Measurements from ENCODE around the gene KLK7. TPM values are rescaled to one million over a fixed set of nuclear protein-coding genes. Genes with fewer than 3 reads are reported as not detected.

The KLK7 gene
- total RNA-seq (not detected in 2 replicates), polyA plus RNA-seq (not detected in 2 replicates), polyA minus RNA-seq (not detected in 2 replicates), Bru-seq, nascent RNA (not detected), BruChase-seq, experiment 1, labeled RNA remaining after a 6-hour chase (not detected), BruChase-seq, experiment 2, labeled RNA remaining after a 2-hour chase (not detected)
- polyA plus RNA-seq (2011; cell fraction: cytosol; rRNA removed) = not detected in 2 replicates
- polyA plus RNA-seq (2011; cell fraction: nucleus; rRNA removed) = not detected in 2 replicates
- not detected in 2 replicates for polyA plus RNA-seq (2012)
- polyA minus RNA-seq (2011; cell fraction: cytosol; rRNA and poly(A)+ RNA removed) = not detected
- not detected in 2 replicates for polyA minus RNA-seq (2011; cell fraction: nucleus; rRNA and poly(A)+ RNA removed)
- long read RNA-seq = 0 reads

DNA sequence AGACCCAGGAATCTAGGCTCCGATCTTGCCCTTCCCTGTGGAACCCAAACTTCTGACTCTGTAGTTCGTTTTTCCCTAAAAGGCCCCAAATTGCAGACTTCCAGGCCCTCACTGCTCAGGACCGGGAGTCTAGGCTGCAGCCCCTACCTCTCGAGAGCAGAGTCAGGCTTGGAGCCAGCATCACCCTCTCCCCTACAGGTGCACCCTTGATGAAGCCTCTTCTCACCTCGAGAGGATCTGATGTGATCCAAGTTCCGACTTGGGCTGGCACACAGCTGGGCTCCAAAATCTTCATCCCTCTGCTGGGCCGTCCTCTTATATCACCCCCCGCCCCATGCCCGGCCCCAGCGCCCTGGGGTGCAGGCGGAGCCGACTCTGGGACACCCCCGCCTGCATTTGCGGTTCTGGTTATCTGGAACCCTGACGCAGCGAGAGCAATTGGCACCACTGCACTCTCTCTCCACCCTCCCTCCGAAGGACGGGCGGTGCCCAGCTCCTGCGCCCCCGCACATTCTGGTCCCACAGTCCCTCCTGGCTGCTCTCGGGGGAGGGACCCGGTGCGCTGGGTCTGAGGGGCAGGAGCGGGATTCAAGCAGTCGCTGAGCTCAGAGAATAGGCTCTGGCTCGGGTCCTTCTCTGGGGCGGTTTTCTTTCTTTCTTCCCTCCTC lies at the start of gene KLK7:
Gene KLK7, minus strand, starts transcription at position 293 of the 668 bp plus-strand sequence. CDS start 1,518 bp downstream, outside the sequence.
- FAIRE-seq (no peak), DNase-seq (ENCODE audit: low read depth, low spot score) (no peak)
- POLR2A ChIA-PET = no interaction called here
- intact Hi-C loops (cut with micrococcal nuclease) (no loop called here), dilution Hi-C loops (cut with MboI; ENCODE audit: extremely low pct_ligation_motif_present, low sequenced_read_pairs) (no loop called here)
- no peak within 1 kb of the TSS for H2AFZ ChIP-seq (ENCODE audit: low read depth, low read length)
- H3K9me3 ChIP-seq (replicated peaks; ENCODE audit: control insufficient read depth, insufficient read depth, low read length) = no peaks in the 10 kb centered on the region
- no peaks in the 10 kb centered on the region for H3K36me3 ChIP-seq (ENCODE audit: control insufficient read depth in 2 of 2, extremely low read depth in 1 of 2, insufficient read depth in 2 of 2, low read length in 2 of 2)
- H4K20me1 ChIP-seq (replicated peaks; ENCODE audit: control insufficient read depth, extremely low read depth, insufficient read depth, low read length) = no peaks in the 10 kb centered on the region
- no peaks in the 10 kb centered on the region for H3K79me2 ChIP-seq (ENCODE audit: control insufficient read depth, insufficient read depth, low read length)
- H3K9me1 ChIP-seq (replicated peaks; ENCODE audit: control insufficient read depth, extremely low read depth, insufficient read depth, low read length) = no peaks in the 10 kb centered on the region
- no peak within 1 kb of the TSS for H3K27ac ChIP-seq (ENCODE audit: insufficient read depth, low read depth, low read length)
- no peak within 1 kb of the TSS for H3K4me2 ChIP-seq (ENCODE audit: insufficient read depth, low read length)
- H3K4me3 ChIP-seq (replicated peaks in 1 of 3; ENCODE audit: insufficient read depth in 1 of 3, low read depth in 1 of 3, low read length in 3 of 3) = no peak within 1 kb of the TSS
- TF ChIP-seq EZH2 (IDR thresholded peaks at IDR 0.05; ENCODE audit: borderline replicate concordance, low read depth, low read length, severe bottlenecking) (no peak), POLR2AphosphoS5 (IDR thresholded peaks at IDR 0.05; ENCODE audit: insufficient read depth, low read depth, low read length) (no peak), POLR2A (IDR thresholded peaks at IDR 0.05; ENCODE audit: low read depth, low read length) (no peak), JUN (IDR thresholded peaks at IDR 0.05; ENCODE audit: borderline replicate concordance, insufficient read depth, insufficient read length, low read depth) (no peak)
- TF ChIP-seq, protein P1, sequence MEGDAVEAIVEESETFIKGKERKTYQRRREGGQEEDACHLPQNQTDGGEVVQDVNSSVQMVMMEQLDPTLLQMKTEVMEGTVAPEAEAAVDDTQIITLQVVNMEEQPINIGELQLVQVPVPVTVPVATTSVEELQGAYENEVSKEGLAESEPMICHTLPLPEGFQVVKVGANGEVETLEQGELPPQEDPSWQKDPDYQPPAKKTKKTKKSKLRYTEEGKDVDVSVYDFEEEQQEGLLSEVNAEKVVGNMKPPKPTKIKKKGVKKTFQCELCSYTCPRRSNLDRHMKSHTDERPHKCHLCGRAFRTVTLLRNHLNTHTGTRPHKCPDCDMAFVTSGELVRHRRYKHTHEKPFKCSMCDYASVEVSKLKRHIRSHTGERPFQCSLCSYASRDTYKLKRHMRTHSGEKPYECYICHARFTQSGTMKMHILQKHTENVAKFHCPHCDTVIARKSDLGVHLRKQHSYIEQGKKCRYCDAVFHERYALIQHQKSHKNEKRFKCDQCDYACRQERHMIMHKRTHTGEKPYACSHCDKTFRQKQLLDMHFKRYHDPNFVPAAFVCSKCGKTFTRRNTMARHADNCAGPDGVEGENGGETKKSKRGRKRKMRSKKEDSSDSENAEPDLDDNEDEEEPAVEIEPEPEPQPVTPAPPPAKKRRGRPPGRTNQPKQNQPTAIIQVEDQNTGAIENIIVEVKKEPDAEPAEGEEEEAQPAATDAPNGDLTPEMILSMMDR (IDR thresholded peaks at IDR 0.05; ENCODE audit: extremely low read depth in 1 of 2, insufficient read depth in 1 of 2, low read depth in 1 of 2, low read length in 2 of 2) = no peak
- TF ChIP-seq, protein P2, sequence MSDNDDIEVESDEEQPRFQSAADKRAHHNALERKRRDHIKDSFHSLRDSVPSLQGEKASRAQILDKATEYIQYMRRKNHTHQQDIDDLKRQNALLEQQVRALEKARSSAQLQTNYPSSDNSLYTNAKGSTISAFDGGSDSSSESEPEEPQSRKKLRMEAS (IDR thresholded peaks at IDR 0.05; ENCODE audit: insufficient read depth, insufficient read length) = no peak
- no peak within 1 kb of the TSS for H3K9ac ChIP-seq (replicated peaks; ENCODE audit: extremely low read depth, insufficient read depth, low read length)
- CTCF ChIA-PET = no interaction called here
- no peaks in the 10 kb centered on the region for H3K27me3 ChIP-seq (ENCODE audit: control insufficient read depth in 2 of 2, insufficient read depth in 2 of 2, low read length in 2 of 2)
- BruUV-seq (replicated peaks) = no TSS peak
- no peaks in the 10 kb centered on the region for H3K4me1 ChIP-seq (ENCODE audit: control insufficient read depth, extremely low read depth, insufficient read depth, low read length)

Measured in endothelial cell of umbilical vein (primary cell).